Progenitor cell of endocrine pancreas (in vitro differentiated cells): Measurements from ENCODE around the gene MRTFA. TPM values are rescaled to one million over a fixed set of nuclear protein-coding genes. Genes with fewer than 3 reads are reported as not detected.

Experiments used
- DNase-seq: peaks from one replicate; pipeline ENCODE4 v3.0.0; 2021; ENCODE audit warnings: low spot score; ENCODE audit not compliant: unreplicated experiment
- H3K27ac Mint-ChIP-seq: 2 replicates; pipeline ENCODE4 v1.8.0; 2021; ENCODE audit warnings: mild to moderate bottlenecking, moderate library complexity, mixed read lengths
- H3K27me3 Mint-ChIP-seq: 2 replicates; pipeline ENCODE4 v1.8.0; 2021; ENCODE audit warnings: mixed read lengths
- H3K36me3 Mint-ChIP-seq: 2 replicates; pipeline ENCODE4 v1.8.0; 2022; ENCODE audit warnings: mixed read lengths; ENCODE audit not compliant: insufficient read depth
- H3K4me1 Mint-ChIP-seq: 2 replicates; pipeline ENCODE4 v1.8.0; 2021; ENCODE audit warnings: low read depth, mixed read lengths
- H3K4me3 Mint-ChIP-seq: 2 replicates; pipeline ENCODE4 v1.8.0; 2021; ENCODE audit warnings: low read depth, mild to moderate bottlenecking, moderate library complexity, mixed read lengths
- H3K9me3 Mint-ChIP-seq: 2 replicates; pipeline ENCODE4 v1.8.0; 2021; ENCODE audit warnings: low read depth, mixed read lengths
- CTCF ChIP-seq: fragments of 200-600 bp; sonication (generic); IDR thresholded peaks from one replicate; pipeline ENCODE4 v1.5.0; 2021; ENCODE audit warnings: antibody characterized with exemption, mild to moderate bottlenecking; ENCODE audit not compliant: unreplicated experiment
- total RNA-seq: library from RNA; stranded (reverse); gene quantifications from 2 replicates; pipeline ENCODE4 v1.2.1, GENCODE V29; 2021

Gene MRTFA
- total RNA-seq, 1 donor from 2014 or later = 61.9 TPM

- Mint-ChIP-seq H3K36me3 (peaks cover 6% of the 10 kb centered on the region), H3K27ac (no peak overlapping the region), H3K4me1 (peaks cover 7% of the 10 kb centered on the region), H3K27me3 (no peaks in the 10 kb centered on the region), H3K9me3 (no peaks in the 10 kb centered on the region), H3K4me3 (no peak overlapping the region)
- peak; percentile 70 for TF ChIP-seq CTCF
- DNase-seq = no peak
Observed at GRCh38 chr22:40487663-40488249, 148.8 kb downstream of the MRTFA start.

- Mint-ChIP-seq H3K36me3 (peaks cover 6% of the 10 kb centered on the region), H3K27ac (no peak overlapping the region), H3K4me3 (no peak overlapping the region), H3K27me3 (no peaks in the 10 kb centered on the region), H3K4me1 (peaks cover 3% of the 10 kb centered on the region), H3K9me3 (no peaks in the 10 kb centered on the region)
- no peak for DNase-seq
- no peak for TF ChIP-seq CTCF
Observed at GRCh38 chr22:40486962-40487602, 149.4 kb downstream of the MRTFA start.

- Mint-ChIP-seq H3K9me3 (no peaks in the 10 kb centered on the region), H3K4me3 (no peak overlapping the region), H3K27me3 (no peaks in the 10 kb centered on the region), H3K27ac (no peak overlapping the region), H3K36me3 (peaks cover 8% of the 10 kb centered on the region), H3K4me1 (no peaks in the 10 kb centered on the region)
- no peak for TF ChIP-seq CTCF
- no peak for DNase-seq
Observed at GRCh38 chr22:40485813-40486667, 150.5 kb downstream of the MRTFA start.

GRCh38 chr22:40484906-40485669 is 151.4 kb downstream of the MRTFA start:
- Mint-ChIP-seq H3K9me3 (no peaks in the 10 kb centered on the region), H3K27me3 (no peaks in the 10 kb centered on the region), H3K4me3 (no peak overlapping the region), H3K4me1 (no peaks in the 10 kb centered on the region), H3K36me3 (peaks cover 8% of the 10 kb centered on the region), H3K27ac (no peak overlapping the region)
- TF ChIP-seq CTCF = no peak
- no peak for DNase-seq

GRCh38 chr22:40482886-40483285 is 153.6 kb downstream of the MRTFA start:
- Mint-ChIP-seq H3K4me1 (peaks cover 12% of the 10 kb centered on the region), H3K36me3 (peaks cover 4% of the 10 kb centered on the region), H3K4me3 (no peak overlapping the region), H3K9me3 (no peaks in the 10 kb centered on the region), H3K27me3 (no peaks in the 10 kb centered on the region), H3K27ac (no peak overlapping the region)
- TF ChIP-seq CTCF = no peak
- no peak for DNase-seq
